ENCODE measurements around the gene FRG1.
"Not testable (repeated sequence)": the region's sequence is repeated elsewhere in the genome, so short reads cannot be mapped to it uniquely, and the experiment has no call there.

The FRG1 gene

GRCh38 chr4:189985651-189986243 lies 45.1 kb downstream of the FRG1 start:
- DNase-seq = not testable (repeated sequence)

GRCh38 chr4:189988877-189989431 lies 48.3 kb downstream of the FRG1 start:
- DNase-seq = no peak

- DNase-seq = not testable (repeated sequence)
Observed at GRCh38 chr4:189989941-189990340, 49.3 kb downstream of the FRG1 start.

Data from NCI-H1048 (cell line).